ENCODE results near the gene TMC8. TPM values are rescaled to one million over a fixed set of nuclear protein-coding genes. Genes with fewer than 3 reads are reported as not detected.
A peak's percentile ranks its signal among the peaks of the same experiment; 100 is the strongest.
"Not testable (repeated sequence)": the region's sequence is repeated elsewhere in the genome, so short reads cannot be mapped to it uniquely, and the experiment has no call there.

Gene TMC8
- total and polyA plus RNA-seq, 5 donors, result 2.4 to 3.9 (median 3.0) TPM

- WGBS, result 77% methylated on average over 22 of the region's 22 CpGs
- Histone ChIP-seq H3K9me3 (ENCODE audit: control insufficient read depth, low read length) (no peaks in the 10 kb centered on the region), H3K4me3 (ENCODE audit: low read length) (no peak overlapping the region), H3K4me1 (ENCODE audit: control insufficient read depth, insufficient read depth, low read length) (no peaks in the 10 kb centered on the region), H3K27ac (ENCODE audit: low read length) (no peak overlapping the region), H3K27me3 (ENCODE audit: control insufficient read depth, insufficient read depth) (no peaks in the 10 kb centered on the region)
- intact Hi-C loops (cut with DNase I), result loop anchor here in 3 of 4 donors (5.0 to 10.0 kb wide), 4 partner anchors 62 to 142 kb away; no protein-coding TSS in a partner anchor
- peak in 2 of 3 donors; percentile 48 to 57 for DNase-seq
- no peak for ATAC-seq
Measured at GRCh38 chr17:78110363-78111015, 20.1 kb upstream of the TMC8 start.

- DNase-seq (peak in 2 of 3 donors; percentile 39 to 57), ATAC-seq (no peak)
- H3K27ac ChIP-seq (ENCODE audit: low read length), result no peak overlapping the region
- no peaks in the 10 kb centered on the region for H3K9me3 ChIP-seq (ENCODE audit: control insufficient read depth, low read length)
- 68% methylated on average over 19 of the region's 19 CpGs for WGBS
- H3K4me3 ChIP-seq (ENCODE audit: low read length), result no peak overlapping the region
- intact Hi-C loops (cut with DNase I), result loop anchor here in 3 of 4 donors (5.0 to 10.0 kb wide), 4 partner anchors 61 to 141 kb away; no protein-coding TSS in a partner anchor
- H3K4me1 ChIP-seq (ENCODE audit: control insufficient read depth, insufficient read depth, low read length), result no peaks in the 10 kb centered on the region
- H3K27me3 ChIP-seq (ENCODE audit: control insufficient read depth, insufficient read depth), result no peaks in the 10 kb centered on the region
Measured at GRCh38 chr17:78111016-78111726, 19.4 kb upstream of the TMC8 start.

- intact Hi-C loops (cut with DNase I), result loop anchor here in 3 of 4 donors (5.0 to 10.0 kb wide), 4 partner anchors 60 to 140 kb away; no protein-coding TSS in a partner anchor
- peak in 1 of 3 donors; percentile 63 for DNase-seq
Measured at GRCh38 chr17:78111727-78112517, 18.6 kb upstream of the TMC8 start.

GRCh38 chr17:78112518-78113471 is 17.8 kb upstream of the TMC8 start:
- H3K9me3 ChIP-seq (ENCODE audit: control insufficient read depth, low read length), result no peaks in the 10 kb centered on the region
- intact Hi-C loops (cut with DNase I), result loop anchor here in 3 of 4 donors (5.0 to 10.0 kb wide), 4 partner anchors 60 to 140 kb away; no protein-coding TSS in a partner anchor
- peak; percentile 80 to 92 (median 92) for DNase-seq
- peak; percentile 61 to 80 for ATAC-seq
- no peaks in the 10 kb centered on the region for H3K27me3 ChIP-seq (ENCODE audit: control insufficient read depth, insufficient read depth)
- WGBS, result 54% methylated on average over 33 of the region's 33 CpGs
- H3K4me1 ChIP-seq (ENCODE audit: control insufficient read depth, insufficient read depth, low read length), result no peaks in the 10 kb centered on the region
- H3K4me3 ChIP-seq (ENCODE audit: low read length), result no peak overlapping the region
- no peak overlapping the region for H3K27ac ChIP-seq (ENCODE audit: low read length)

More at GRCh38 chr17:78111727-78112517, 18.6 kb upstream of the TMC8 start:
- peak; percentile 3 to 5 for ATAC-seq
- Histone ChIP-seq H3K4me3 (ENCODE audit: low read length) (no peak overlapping the region), H3K4me1 (ENCODE audit: control insufficient read depth, insufficient read depth, low read length) (no peaks in the 10 kb centered on the region), H3K27me3 (ENCODE audit: control insufficient read depth, insufficient read depth) (no peaks in the 10 kb centered on the region), H3K27ac (ENCODE audit: low read length) (no peak overlapping the region), H3K9me3 (ENCODE audit: control insufficient read depth, low read length) (no peaks in the 10 kb centered on the region)
- 87% methylated on average over 28 of the region's 28 CpGs for WGBS

- Histone ChIP-seq H3K27me3 (ENCODE audit: control insufficient read depth, insufficient read depth) (no peaks in the 10 kb centered on the region), H3K4me1 (ENCODE audit: control insufficient read depth, insufficient read depth, low read length) (no peaks in the 10 kb centered on the region), H3K27ac (ENCODE audit: low read length) (no peak overlapping the region), H3K9me3 (ENCODE audit: control insufficient read depth, low read length) (no peaks in the 10 kb centered on the region), H3K4me3 (ENCODE audit: low read length) (no peak overlapping the region)
- WGBS, result 81% methylated on average over 25 of the region's 25 CpGs
- intact Hi-C loops (cut with DNase I), result loop anchor here in 3 of 4 donors (5.0 to 10.0 kb wide), 4 partner anchors 58 to 138 kb away; no protein-coding TSS in a partner anchor
- ATAC-seq, result no peak
- peak in 2 of 3 donors; percentile 26 to 38 for DNase-seq
Measured at GRCh38 chr17:78113804-78114785, 16.5 kb upstream of the TMC8 start.

- Histone ChIP-seq H3K4me3 (ENCODE audit: low read length) (no peak overlapping the region), H3K4me1 (ENCODE audit: control insufficient read depth, insufficient read depth, low read length) (no peaks in the 10 kb centered on the region), H3K27me3 (ENCODE audit: control insufficient read depth, insufficient read depth) (no peaks in the 10 kb centered on the region), H3K9me3 (ENCODE audit: control insufficient read depth, low read length) (no peaks in the 10 kb centered on the region), H3K27ac (ENCODE audit: low read length) (no peak overlapping the region)
- intact Hi-C loops (cut with DNase I), result loop anchor here in 3 of 4 donors (5.0 to 10.0 kb wide), 4 partner anchors 57 to 137 kb away; no protein-coding TSS in a partner anchor
- 82% methylated on average over 28 of the region's 28 CpGs for WGBS
- peak in 2 of 3 donors; percentile 78 to 80 for DNase-seq
- ATAC-seq, result peak; percentile 16 to 56
Measured at GRCh38 chr17:78114831-78115723, 15.5 kb upstream of the TMC8 start.

GRCh38 chr17:78115803-78116202 is 14.8 kb upstream of the TMC8 start:
- H3K27ac ChIP-seq (ENCODE audit: low read length); H3K4me3 ChIP-seq (ENCODE audit: low read length); H3K9me3 ChIP-seq (ENCODE audit: control insufficient read depth, low read length); ATAC-seq; H3K27me3 ChIP-seq (ENCODE audit: control insufficient read depth, insufficient read depth); H3K4me1 ChIP-seq (ENCODE audit: control insufficient read depth, insufficient read depth, low read length): not testable (repeated sequence)
- 95% methylated on average over 14 of the region's 18 CpGs for WGBS
- intact Hi-C loops (cut with DNase I), result loop anchor here in 1 of 4 donors (10.0 kb wide), 1 partner anchor 59 kb away; no protein-coding TSS in a partner anchor
- peak in 2 of 3 donors; percentile 20 to 57 for DNase-seq

- no peak for ATAC-seq
- Histone ChIP-seq H3K27ac (ENCODE audit: low read length) (no peak overlapping the region), H3K9me3 (ENCODE audit: control insufficient read depth, low read length) (no peaks in the 10 kb centered on the region), H3K4me1 (ENCODE audit: control insufficient read depth, insufficient read depth, low read length) (no peaks in the 10 kb centered on the region), H3K4me3 (ENCODE audit: low read length) (no peak overlapping the region), H3K27me3 (ENCODE audit: control insufficient read depth, insufficient read depth) (no peaks in the 10 kb centered on the region)
- intact Hi-C loops (cut with DNase I), result loop anchor here in 1 of 4 donors (10.0 kb wide), 1 partner anchor 58 kb away; no protein-coding TSS in a partner anchor
- 97% methylated on average over 9 of the region's 9 CpGs for WGBS
- peak in 1 of 3 donors; percentile 18 for DNase-seq
Measured at GRCh38 chr17:78116411-78116810, 14.2 kb upstream of the TMC8 start.
